H54 (cell line): Measurements from ENCODE around the gene NF1.

Experiments used
- DNase-seq: peaks from one replicate; pipeline ENCODE4 v3.0.0; 2011; ENCODE audit warnings: low spot score, mixed read lengths; ENCODE audit not compliant: insufficient read length
- FAIRE-seq: peaks from 3 replicates; lab custom pipeline; 2011; peaks lifted over from hg19 to GRCh38; lab: Jason Lieb, UNC
- POLR2A ChIP-seq: IDR thresholded peaks from 2 replicates; pipeline ENCODE4 v1.6.1; 2011; ENCODE audit warnings: low read depth, mild to moderate bottlenecking, low read length

Gene NF1

GRCh38 chr17:31388770-31389656 is 294.2 kb downstream of the NF1 start:
- no peak for TF ChIP-seq POLR2A
- FAIRE-seq (no peak), DNase-seq (no peak)

- FAIRE-seq (no peak), DNase-seq (no peak)
- TF ChIP-seq POLR2A: no peak
Observed at GRCh38 chr17:31389657-31390381, 295.0 kb downstream of the NF1 start.

GRCh38 chr17:31390426-31390747 is 295.6 kb downstream of the NF1 start:
- FAIRE-seq (no peak), DNase-seq (no peak)
- TF ChIP-seq POLR2A: no peak

- FAIRE-seq (no peak), DNase-seq (no peak)
- TF ChIP-seq POLR2A: no peak
Observed at GRCh38 chr17:31390748-31391495, 296.1 kb downstream of the NF1 start.

GRCh38 chr17:31391496-31391949 is 296.7 kb downstream of the NF1 start, which contains the start of gene RAB11FIP4:
RAB11FIP4 (plus strand) TSS chr17:31391675; CDS start chr17:31391853, 178 bp downstream.
- DNase-seq (no peak), FAIRE-seq (no peak)
- TF ChIP-seq POLR2A: no peak

- no peak for DNase-seq
- FAIRE-seq: no peak
- no peak for TF ChIP-seq POLR2A
Observed at GRCh38 chr17:31392002-31392855, 297.5 kb downstream of the NF1 start.

- no peak for TF ChIP-seq POLR2A
- FAIRE-seq (no peak), DNase-seq (no peak)
Observed at GRCh38 chr17:31392856-31393748, 298.3 kb downstream of the NF1 start.

- no peak for TF ChIP-seq POLR2A
- no peak for DNase-seq
- no peak for FAIRE-seq
Observed at GRCh38 chr17:31393749-31394146, 299.0 kb downstream of the NF1 start.

GRCh38 chr17:31394544-31394943 is 299.8 kb downstream of the NF1 start:
- no peak for TF ChIP-seq POLR2A
- DNase-seq (no peak), FAIRE-seq (no peak)

GRCh38 chr17:31397256-31397939 is 302.6 kb downstream of the NF1 start:
- DNase-seq (no peak), FAIRE-seq (no peak)
- TF ChIP-seq POLR2A: no peak

GRCh38 chr17:31398381-31399311 is 303.9 kb downstream of the NF1 start:
- DNase-seq: no peak
- FAIRE-seq: no peak
- no peak for TF ChIP-seq POLR2A
